ENCODE results near the gene ZNF23. TPM values are rescaled to one million over a fixed set of nuclear protein-coding genes. Genes with fewer than 3 reads are reported as not detected.

ZNF23 gene
- total and polyA plus RNA-seq, 2 experiments from 2014 or later, result 5.3 to 7.1 TPM

GRCh38 chr16:71402674-71403073, 59.4 kb downstream of the ZNF23 start:
- no peak overlapping the region for H2AFZ ChIP-seq
- no peak overlapping the region for H3K4me3 ChIP-seq
- TF ChIP-seq EZH2phosphoT487 (IDR thresholded peaks at IDR 0.05; ENCODE audit: low read depth, severe bottlenecking, unreplicated experiment), result no peak
- TF ChIP-seq EZH2 (IDR thresholded peaks at IDR 0.05; ENCODE audit: borderline replicate concordance), result no peak
- TF ChIP-seq CTCF (IDR thresholded peaks at IDR 0.05; ENCODE audit: poor library complexity), result no peak
- H3K27ac ChIP-seq, result no peak overlapping the region
- H3K9me2 ChIP-seq (replicated peaks; ENCODE audit: insufficient read depth), result no peaks in the 10 kb centered on the region
- H3K27me3 ChIP-seq, result peaks cover 7% of the 10 kb centered on the region
- H3K4me2 ChIP-seq, result no peak overlapping the region
- WGBS (ENCODE audit: low lambda C conversion rate, missing lambda C conversion rate), result 74% methylated on average over 11 of the region's 11 CpGs
- no peaks in the 10 kb centered on the region for H4K20me1 ChIP-seq (ENCODE audit: insufficient read depth, poor library complexity, severe bottlenecking)
- H3K4me1 ChIP-seq (ENCODE audit: insufficient read depth), result no peaks in the 10 kb centered on the region
- H3K79me2 ChIP-seq, result no peaks in the 10 kb centered on the region
- no peak for DNase-seq (ENCODE audit: low spot score)
- H3K36me3 ChIP-seq (replicated peaks; ENCODE audit: insufficient read depth, low read depth), result no peaks in the 10 kb centered on the region
- no peaks in the 10 kb centered on the region for H3K9me3 ChIP-seq (ENCODE audit: low read depth)

DNA sequence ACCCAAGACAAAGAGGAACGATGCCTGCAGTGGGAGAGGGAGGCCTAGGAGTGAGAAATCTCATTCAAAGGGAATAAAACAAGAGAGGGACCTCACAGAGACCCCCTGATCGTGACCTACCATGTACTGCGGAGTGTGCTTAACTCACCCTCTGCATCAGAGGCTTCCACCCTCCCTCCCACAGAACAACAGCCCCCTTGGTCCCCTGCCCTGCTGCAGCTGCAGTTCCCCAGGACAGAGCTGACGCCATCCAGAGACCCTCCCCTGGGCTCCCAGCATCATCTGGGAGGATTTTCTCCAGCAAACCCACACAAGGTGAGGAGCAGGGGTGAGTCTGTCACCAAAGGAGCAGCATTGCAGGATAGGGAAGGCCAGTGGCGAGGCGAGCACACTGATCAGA, 60.0 kb downstream of the ZNF23 start:
- Histone ChIP-seq H4K20me1 (ENCODE audit: insufficient read depth, poor library complexity, severe bottlenecking) (no peaks in the 10 kb centered on the region), H3K27me3 (peaks cover 1% of the 10 kb centered on the region), H3K4me3 (no peak overlapping the region), H3K36me3 (replicated peaks; ENCODE audit: insufficient read depth, low read depth) (no peaks in the 10 kb centered on the region), H3K9me3 (ENCODE audit: low read depth) (no peaks in the 10 kb centered on the region), H3K27ac (no peak overlapping the region), H3K79me2 (no peaks in the 10 kb centered on the region), H3K4me1 (ENCODE audit: insufficient read depth) (no peaks in the 10 kb centered on the region), H3K4me2 (no peak overlapping the region), H3K9me2 (replicated peaks; ENCODE audit: insufficient read depth) (no peaks in the 10 kb centered on the region), H2AFZ (no peak overlapping the region)
- no peak for DNase-seq (ENCODE audit: low spot score)
- TF ChIP-seq EZH2phosphoT487 (IDR thresholded peaks at IDR 0.05; ENCODE audit: low read depth, severe bottlenecking, unreplicated experiment), result no peak
- no peak for TF ChIP-seq EZH2 (IDR thresholded peaks at IDR 0.05; ENCODE audit: borderline replicate concordance)
- no peak for TF ChIP-seq CTCF (IDR thresholded peaks at IDR 0.05; ENCODE audit: poor library complexity)
- WGBS (ENCODE audit: low lambda C conversion rate, missing lambda C conversion rate), result 78% methylated on average over 6 of the region's 6 CpGs

DNA sequence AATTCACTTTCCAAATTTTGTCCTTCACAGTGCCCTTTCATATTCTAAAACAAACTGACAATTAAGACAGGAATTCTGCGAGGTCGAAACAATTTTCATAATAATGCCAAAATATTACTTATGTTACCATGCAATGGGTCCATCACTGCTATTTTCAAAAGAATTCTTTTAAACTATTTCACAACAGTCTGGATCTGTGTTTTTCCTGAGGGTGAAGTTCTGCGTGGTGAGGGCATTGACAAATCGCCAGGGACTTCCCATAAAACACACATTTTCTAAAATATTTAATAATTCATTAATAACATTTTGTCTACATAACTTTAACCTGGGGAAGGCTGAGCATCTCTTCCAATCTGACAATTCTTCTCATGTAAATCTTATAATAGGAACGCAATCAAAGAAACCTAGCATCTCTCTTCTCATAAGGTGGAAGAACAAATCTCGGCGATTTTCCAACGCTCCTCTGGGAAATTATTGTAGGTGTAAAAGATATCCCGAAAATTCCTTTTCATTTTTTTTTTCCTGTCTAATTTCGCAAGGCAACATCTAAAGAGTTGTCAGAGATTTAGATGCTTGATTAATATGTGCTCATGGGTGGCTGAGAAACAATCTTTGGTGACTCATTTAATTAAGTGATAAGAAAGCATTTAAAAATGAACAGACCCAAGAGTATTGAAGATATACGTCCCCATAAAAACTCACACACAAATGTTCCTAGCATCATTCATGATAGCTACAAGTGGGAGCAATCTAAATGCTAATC, 62.1 kb downstream of the ZNF23 start:
- no peak overlapping the region for H2AFZ ChIP-seq
- WGBS (ENCODE audit: low lambda C conversion rate, missing lambda C conversion rate), result 94% methylated on average over 11 of the region's 11 CpGs
- no peak for DNase-seq (ENCODE audit: low spot score)
- no peak overlapping the region for H3K4me3 ChIP-seq
- H3K4me2 ChIP-seq, result no peak overlapping the region
- H4K20me1 ChIP-seq (ENCODE audit: insufficient read depth, poor library complexity, severe bottlenecking), result no peaks in the 10 kb centered on the region
- H3K27me3 ChIP-seq, result no peaks in the 10 kb centered on the region
- H3K79me2 ChIP-seq, result no peaks in the 10 kb centered on the region
- TF ChIP-seq EZH2 (IDR thresholded peaks at IDR 0.05; ENCODE audit: borderline replicate concordance) (no peak), EZH2phosphoT487 (IDR thresholded peaks at IDR 0.05; ENCODE audit: low read depth, severe bottlenecking, unreplicated experiment) (no peak), CTCF (IDR thresholded peaks at IDR 0.05; ENCODE audit: poor library complexity) (no peak)
- no peaks in the 10 kb centered on the region for H3K9me2 ChIP-seq (replicated peaks; ENCODE audit: insufficient read depth)
- H3K27ac ChIP-seq, result no peak overlapping the region
- H3K9me3 ChIP-seq (ENCODE audit: low read depth), result no peaks in the 10 kb centered on the region
- H3K36me3 ChIP-seq (replicated peaks; ENCODE audit: insufficient read depth, low read depth), result no peaks in the 10 kb centered on the region
- no peaks in the 10 kb centered on the region for H3K4me1 ChIP-seq (ENCODE audit: insufficient read depth)

Other genes starting within 250 kb of the ZNF23 start
- gene HYDIN, start 231.5 kb downstream of the ZNF23 start, total RNA-seq, result 0.52 and 0.67 TPM in 2 replicates
- gene HYDIN, start 231.5 kb downstream of the ZNF23 start, polyA plus RNA-seq, result 0.04 and 1.1 TPM in 2 replicates
- 40.9 and 43.2 TPM in 2 replicates for gene CMTR2, start 172.8 kb downstream of the ZNF23 start, total RNA-seq
- 9.4 and 11.4 TPM in 2 replicates for gene CMTR2, start 172.8 kb downstream of the ZNF23 start, polyA plus RNA-seq
- 1.8 and 2.3 TPM in 2 replicates for gene CALB2, start 103.5 kb downstream of the ZNF23 start, total RNA-seq
- 6.5 and 12.4 TPM in 2 replicates for gene CALB2, start 103.5 kb downstream of the ZNF23 start, polyA plus RNA-seq
- not detected in 2 replicates for gene TLE7, start 20.2 kb downstream of the ZNF23 start, total RNA-seq
- gene TLE7, start 20.2 kb downstream of the ZNF23 start, polyA plus RNA-seq, result not detected in 2 replicates
- 4.1 and 5.4 TPM in 2 replicates for gene ZNF19, start 27.1 kb upstream of the ZNF23 start, total RNA-seq
- 2.8 and 3.7 TPM in 2 replicates for gene ZNF19, start 27.1 kb upstream of the ZNF23 start, polyA plus RNA-seq
- 0.10 and 0.28 TPM in 2 replicates for gene CHST4, start 64.2 kb upstream of the ZNF23 start, total RNA-seq
- 0.06 TPM in 1 of 2 replicates, not detected in the other for gene CHST4, start 64.2 kb upstream of the ZNF23 start, polyA plus RNA-seq
- 3.9 and 4.2 TPM in 2 replicates for gene TAT, start 114.8 kb upstream of the ZNF23 start, total RNA-seq
- gene TAT, start 114.8 kb upstream of the ZNF23 start, polyA plus RNA-seq, result 2.7 and 2.8 TPM in 2 replicates
- 35.5 and 37.7 TPM in 2 replicates for gene MARVELD3, start 163.9 kb upstream of the ZNF23 start, total RNA-seq
- gene MARVELD3, start 163.9 kb upstream of the ZNF23 start, polyA plus RNA-seq, result 42.5 and 52.7 TPM in 2 replicates